Natural killer cell treated with Interleukin-12 subunit alpha and Interleukin-12 subunit beta and Interleukin-15 and Interleukin-18, amount 100 ng/mL, for 72 hours (primary cell): Measurements from ENCODE around the gene CDRT15. TPM values are rescaled to one million over a fixed set of nuclear protein-coding genes. Genes with fewer than 3 reads are reported as not detected.
"Not testable (repeated sequence)": the region's sequence is repeated elsewhere in the genome, so short reads cannot be mapped to it uniquely, and the experiment has no call there.

Experiments used
- ATAC-seq, 2 donors: fragments of 150-1000 bp; cut with Tn5 transposase in 1 of 2; sonication (Bioruptor Pico), chemical (Tn5 transposase) in 1 of 2; 2 replicates each; pipeline ENCODE4 v1.10.0; 2021
- DNase-seq: peaks from one replicate; pipeline ENCODE4 v3.0.0; 2022; ENCODE audit warnings: low spot score
- H3K27ac Mint-ChIP-seq, 2 donors: 1 replicate in 1 of 2; 2 replicates in 1 of 2; pipeline ENCODE4 v1.8.0; 2022; ENCODE audit warnings: mixed read lengths in 2 of 2, mild to moderate bottlenecking in 1 of 2, moderate library complexity in 1 of 2
- H3K27me3 Mint-ChIP-seq, 2 donors: 1 replicate in 1 of 2; 2 replicates in 1 of 2; pipeline ENCODE4 v1.8.0; 2022; ENCODE audit warnings: mixed read lengths in 2 of 2
- H3K36me3 Mint-ChIP-seq: one replicate; pipeline ENCODE4 v1.8.0; 2022; ENCODE audit warnings: mixed read lengths
- H3K4me1 Mint-ChIP-seq, 2 donors: 1 replicate in 1 of 2; 2 replicates in 1 of 2; pipeline ENCODE4 v1.8.0; 2022; ENCODE audit warnings: low read depth in 2 of 2, mixed read lengths in 2 of 2, mild to moderate bottlenecking in 1 of 2
- H3K4me3 Mint-ChIP-seq: one replicate; pipeline ENCODE4 v1.8.0; 2022; ENCODE audit warnings: mixed read lengths
- H3K9me3 Mint-ChIP-seq: 2 replicates; pipeline ENCODE4 v1.8.0; 2022; ENCODE audit warnings: mixed read lengths
- total RNA-seq, 2 donors: library from RNA; stranded (reverse); gene quantifications; one replicate each; pipeline ENCODE4 v1.2.3, GENCODE V29; 2022

CDRT15 gene
- total RNA-seq, 2 donors from 2014 or later, result not detected

GRCh38 chr17:14203388-14203787, 33.3 kb downstream of the CDRT15 start:
- DNase-seq (no peak), ATAC-seq (no peak)
- H3K27ac Mint-ChIP-seq, result peak overlapping the region; percentile 89 to 93
- H3K9me3 Mint-ChIP-seq, result no peaks in the 10 kb centered on the region
- H3K4me1 Mint-ChIP-seq, result peaks cover 92 to 94% of the 10 kb centered on the region in 2 donors
- no peaks in the 10 kb centered on the region for H3K27me3 Mint-ChIP-seq
- H3K4me3 Mint-ChIP-seq, result peak overlapping the region; percentile 3
- H3K36me3 Mint-ChIP-seq, result peaks cover 6% of the 10 kb centered on the region

GRCh38 chr17:14202388-14203166, 34.1 kb downstream of the CDRT15 start:
- Mint-ChIP-seq H3K36me3 (peaks cover 6% of the 10 kb centered on the region), H3K27ac (peak overlapping the region; percentile 89 to 93), H3K4me1 (peaks cover 93 to 94% of the 10 kb centered on the region in 2 donors), H3K27me3 (no peaks in the 10 kb centered on the region), H3K4me3 (peak overlapping the region; percentile 77), H3K9me3 (no peaks in the 10 kb centered on the region)
- DNase-seq, result no peak
- ATAC-seq, result no peak

- Mint-ChIP-seq H3K4me3 (peak overlapping the region; percentile 77), H3K36me3 (peaks cover 6% of the 10 kb centered on the region), H3K9me3 (no peaks in the 10 kb centered on the region), H3K27me3 (no peaks in the 10 kb centered on the region), H3K27ac (peak overlapping the region; percentile 89 to 93), H3K4me1 (peaks cover 94 to 95% of the 10 kb centered on the region in 2 donors)
- DNase-seq (no peak), ATAC-seq (no peak)
Measured at GRCh38 chr17:14201988-14202380, 34.7 kb downstream of the CDRT15 start.

- DNase-seq (no peak), ATAC-seq (peak in 1 of 2 donors; percentile 60)
- Mint-ChIP-seq H3K4me1 (peaks cover 95 to 100% of the 10 kb centered on the region in 2 donors), H3K4me3 (peak overlapping the region; percentile 77), H3K9me3 (no peaks in the 10 kb centered on the region), H3K36me3 (peaks cover 6% of the 10 kb centered on the region), H3K27ac (peak overlapping the region; percentile 89 to 93), H3K27me3 (no peaks in the 10 kb centered on the region)
Measured at GRCh38 chr17:14201021-14201987, 35.4 kb downstream of the CDRT15 start.

GRCh38 chr17:14200354-14200753, 36.3 kb downstream of the CDRT15 start:
- DNase-seq (no peak), ATAC-seq (no peak)
- H3K4me1 Mint-ChIP-seq, result peaks cover 95 to 100% of the 10 kb centered on the region in 2 donors
- no peaks in the 10 kb centered on the region for H3K9me3 Mint-ChIP-seq
- H3K4me3 Mint-ChIP-seq, result peak overlapping the region; percentile 77
- H3K27me3 Mint-ChIP-seq, result no peaks in the 10 kb centered on the region
- peak overlapping the region; percentile 89 to 93 for H3K27ac Mint-ChIP-seq
- peaks cover 6% of the 10 kb centered on the region for H3K36me3 Mint-ChIP-seq

- Mint-ChIP-seq H3K36me3 (peaks cover 5% of the 10 kb centered on the region), H3K4me3 (peak overlapping the region; percentile 74), H3K4me1 (peaks cover 92 to 98% of the 10 kb centered on the region in 2 donors), H3K9me3 (no peaks in the 10 kb centered on the region), H3K27ac (peak overlapping the region; percentile 79 to 92), H3K27me3 (no peaks in the 10 kb centered on the region)
- DNase-seq (no peak), ATAC-seq (no peak)
Measured at GRCh38 chr17:14199601-14200000, 37.1 kb downstream of the CDRT15 start.

- Mint-ChIP-seq H3K27ac (peak overlapping the region; percentile 79 to 92), H3K36me3 (no peaks in the 10 kb centered on the region), H3K9me3 (no peaks in the 10 kb centered on the region), H3K4me1 (peaks cover 84 to 91% of the 10 kb centered on the region in 2 donors), H3K27me3 (no peaks in the 10 kb centered on the region), H3K4me3 (peak overlapping the region; percentile 74)
- DNase-seq (no peak), ATAC-seq (no peak)
Measured at GRCh38 chr17:14198575-14198974, 38.1 kb downstream of the CDRT15 start.

GRCh38 chr17:14198013-14198412, 38.6 kb downstream of the CDRT15 start:
- ATAC-seq (no peak), DNase-seq (no peak)
- H3K9me3 Mint-ChIP-seq, result no peaks in the 10 kb centered on the region
- peak overlapping the region; percentile 79 to 92 for H3K27ac Mint-ChIP-seq
- no peaks in the 10 kb centered on the region for H3K27me3 Mint-ChIP-seq
- H3K4me3 Mint-ChIP-seq, result peak overlapping the region; percentile 74
- H3K4me1 Mint-ChIP-seq, result peaks cover 84 to 90% of the 10 kb centered on the region in 2 donors
- no peaks in the 10 kb centered on the region for H3K36me3 Mint-ChIP-seq

GRCh38 chr17:14197586-14197985, 39.1 kb downstream of the CDRT15 start:
- ATAC-seq (peak; percentile 78 to 87), DNase-seq (peak; percentile 80)
- H3K27me3 Mint-ChIP-seq, result no peaks in the 10 kb centered on the region
- peak overlapping the region; percentile 74 for H3K4me3 Mint-ChIP-seq
- no peaks in the 10 kb centered on the region for H3K9me3 Mint-ChIP-seq
- H3K4me1 Mint-ChIP-seq, result peaks cover 83 to 88% of the 10 kb centered on the region in 2 donors
- H3K36me3 Mint-ChIP-seq, result no peaks in the 10 kb centered on the region
- peak overlapping the region; percentile 79 to 92 for H3K27ac Mint-ChIP-seq

GRCh38 chr17:14197057-14197456, 39.6 kb downstream of the CDRT15 start:
- H3K36me3 Mint-ChIP-seq, result no peaks in the 10 kb centered on the region
- peak overlapping the region; percentile 74 for H3K4me3 Mint-ChIP-seq
- no peak for DNase-seq
- no peaks in the 10 kb centered on the region for H3K27me3 Mint-ChIP-seq
- no peaks in the 10 kb centered on the region for H3K9me3 Mint-ChIP-seq
- peak overlapping the region; percentile 79 to 92 for H3K27ac Mint-ChIP-seq
- peaks cover 81 to 87% of the 10 kb centered on the region in 2 donors for H3K4me1 Mint-ChIP-seq
- no peak for ATAC-seq

- ATAC-seq, result no peak
- no peak for DNase-seq
- H3K4me3 Mint-ChIP-seq, result peak overlapping the region; percentile 74
- H3K27me3 Mint-ChIP-seq, result no peaks in the 10 kb centered on the region
- H3K9me3 Mint-ChIP-seq, result no peaks in the 10 kb centered on the region
- peaks cover 79 to 85% of the 10 kb centered on the region in 2 donors for H3K4me1 Mint-ChIP-seq
- H3K36me3 Mint-ChIP-seq, result no peaks in the 10 kb centered on the region
- H3K27ac Mint-ChIP-seq, result peak overlapping the region; percentile 79 to 92
Measured at GRCh38 chr17:14196377-14196997, 40.2 kb downstream of the CDRT15 start.

GRCh38 chr17:14192636-14193344, 43.9 kb downstream of the CDRT15 start:
- Mint-ChIP-seq H3K4me1 (peaks cover 57 to 66% of the 10 kb centered on the region in 2 donors), H3K27ac (peak overlapping the region; percentile 79 to 84), H3K4me3 (peak overlapping the region; percentile 81)
- ATAC-seq, result peak; percentile 74 to 78
- H3K9me3 Mint-ChIP-seq, DNase-seq, H3K27me3 Mint-ChIP-seq, H3K36me3 Mint-ChIP-seq: not testable (repeated sequence)

GRCh38 chr17:14192039-14192438, 44.6 kb downstream of the CDRT15 start:
- Mint-ChIP-seq H3K4me3 (peak overlapping the region; percentile 81), H3K4me1 (peaks cover 49 to 58% of the 10 kb centered on the region in 2 donors), H3K27ac (peak overlapping the region; percentile 37 to 84)
- not testable (repeated sequence) for H3K36me3 Mint-ChIP-seq, H3K27me3 Mint-ChIP-seq, ATAC-seq, H3K9me3 Mint-ChIP-seq, DNase-seq
